Lung (tissue), 12 donors: Measurements from ENCODE around the gene SNX9. TPM values are rescaled to one million over a fixed set of nuclear protein-coding genes. Genes with fewer than 3 reads are reported as not detected.

Source experiments
- ATAC-seq: fragments of 200-7000 bp; cut with Tn5 transposase; one replicate; pipeline ENCODE4 v1.9.1; 2020; ENCODE audit warnings: moderate number of reproducible peaks; ENCODE audit not compliant: insufficient read depth, low FRiP score
- DNase-seq, 3 donors: peaks; one replicate each; pipeline ENCODE4 v3.0.0-alpha.2; 2013 to 2017
- H3K27ac ChIP-seq, 2 donors: one replicate each; pipeline ENCODE4 v1.5.1; 2013; ENCODE audit warnings: mild to moderate bottlenecking in 2 of 2, moderate library complexity in 2 of 2, control low read depth in 1 of 2, inconsistent platforms in 1 of 2, low read depth in 1 of 2, low read length in 1 of 2
- H3K27me3 ChIP-seq, 3 donors: one replicate each; pipeline ENCODE4 v1.5.1; 2013; ENCODE audit warnings: low read length in 2 of 3; ENCODE audit not compliant: control insufficient read depth in 3 of 3, insufficient read depth in 3 of 3
- H3K36me3 ChIP-seq, 4 donors: one replicate each; pipeline ENCODE4 v1.5.1; 2013; ENCODE audit warnings: low read length in 4 of 4, mild to moderate bottlenecking in 1 of 4, moderate library complexity in 1 of 4; ENCODE audit not compliant: control insufficient read depth in 4 of 4, insufficient read depth in 4 of 4
- H3K4me1 ChIP-seq, 5 donors: one replicate each; pipeline ENCODE4 v1.5.1; 2013; ENCODE audit warnings: low read length in 5 of 5, mild to moderate bottlenecking in 2 of 5, moderate library complexity in 1 of 5; ENCODE audit not compliant: control insufficient read depth in 5 of 5, insufficient read depth in 5 of 5
- H3K4me3 ChIP-seq: one replicate; pipeline ENCODE4 v1.5.1; 2013; ENCODE audit warnings: mild to moderate bottlenecking, control low read depth, moderate library complexity
- H3K9ac ChIP-seq, 2 donors: one replicate each; pipeline ENCODE4 v1.5.1; 2013; ENCODE audit warnings: low read length in 2 of 2, control low read depth in 1 of 2; ENCODE audit not compliant: insufficient read depth in 1 of 2
- H3K9me3 ChIP-seq, 4 donors: one replicate each; pipeline ENCODE4 v1.5.1; 2013; ENCODE audit warnings: low read length in 3 of 4, mild to moderate bottlenecking in 1 of 4, moderate library complexity in 1 of 4; ENCODE audit not compliant: control insufficient read depth in 4 of 4, insufficient read depth in 3 of 4
- WGBS, 2 donors: extraction: QIAGEN DNeasy Blood & Tissue Kit; methylation state at CpG; one replicate each; pipeline ENCODE4 v1.1.7; 2013; 5-methylcytosine and 5-hydroxymethylcytosine counted together
- polyA plus RNA-seq, 2 donors: library from polyadenylated mRNA; stranded (reverse); fragments of 200-250 nt; gene quantifications; one replicate each; pipeline ENCODE4 v1.2.1, GENCODE V29; 2013
- total RNA-seq, 2 donors: library from RNA; depleted of rRNA in 1 of 2; stranded (reverse); fragments of >200 nt in 1 of 2; gene quantifications; one replicate each; pipeline ENCODE4 v1.2.1, GENCODE V29; 2014 to 2021
- TF ChIP-seq, protein P1 (sequence below): IDR thresholded peaks from 2 replicates; pipeline ENCODE4 v1.5.1; 2012; ENCODE audit warnings: mild to moderate bottlenecking; ENCODE audit errors: control extremely low read depth, extremely low read depth
- donor health status: control.
- donor health status: control.
- donor health status: Bipolar disorder and iron deficiency.
- donor health status: healthy.
- donor health status: DM: yes; HTN: yes; CAD: no.

Gene SNX9
- total and polyA plus RNA-seq, 4 donors, result 13.8 to 35.0 (median 23.8) TPM

DNA sequence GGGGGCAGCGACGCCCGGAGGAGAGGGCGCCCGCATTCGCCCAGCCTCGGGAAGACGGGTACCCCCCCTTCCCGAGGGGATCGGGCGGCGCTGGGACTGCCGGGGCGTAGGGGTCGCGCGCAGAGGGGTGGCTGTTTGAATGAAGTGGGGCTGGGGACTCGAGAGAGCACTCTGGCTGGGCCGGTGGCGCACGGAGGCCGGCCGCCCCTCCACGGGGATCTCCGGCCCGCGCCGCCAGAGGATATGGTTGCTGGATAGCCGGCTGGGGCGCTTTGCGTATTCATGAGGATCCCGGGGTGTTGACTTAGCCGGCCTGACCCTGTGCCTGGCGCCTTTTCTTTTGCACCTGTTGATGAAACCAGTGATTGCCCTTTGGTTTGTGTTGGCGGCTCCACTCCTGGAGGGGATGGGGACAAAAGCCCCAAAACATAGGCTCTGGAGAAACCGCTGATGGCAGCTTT is 159.1 kb downstream of the SNX9 start:
- H3K9ac ChIP-seq, result no peak overlapping the region
- H3K27me3 ChIP-seq, result peaks cover 0 to 4% (median 0%) of the 10 kb centered on the region in 3 donors
- peaks cover 0 to 19% (median 7%) of the 10 kb centered on the region in 5 donors for H3K4me1 ChIP-seq
- H3K27ac ChIP-seq, result peak overlapping the region; percentile 58 to 93
- TF ChIP-seq, protein P1, sequence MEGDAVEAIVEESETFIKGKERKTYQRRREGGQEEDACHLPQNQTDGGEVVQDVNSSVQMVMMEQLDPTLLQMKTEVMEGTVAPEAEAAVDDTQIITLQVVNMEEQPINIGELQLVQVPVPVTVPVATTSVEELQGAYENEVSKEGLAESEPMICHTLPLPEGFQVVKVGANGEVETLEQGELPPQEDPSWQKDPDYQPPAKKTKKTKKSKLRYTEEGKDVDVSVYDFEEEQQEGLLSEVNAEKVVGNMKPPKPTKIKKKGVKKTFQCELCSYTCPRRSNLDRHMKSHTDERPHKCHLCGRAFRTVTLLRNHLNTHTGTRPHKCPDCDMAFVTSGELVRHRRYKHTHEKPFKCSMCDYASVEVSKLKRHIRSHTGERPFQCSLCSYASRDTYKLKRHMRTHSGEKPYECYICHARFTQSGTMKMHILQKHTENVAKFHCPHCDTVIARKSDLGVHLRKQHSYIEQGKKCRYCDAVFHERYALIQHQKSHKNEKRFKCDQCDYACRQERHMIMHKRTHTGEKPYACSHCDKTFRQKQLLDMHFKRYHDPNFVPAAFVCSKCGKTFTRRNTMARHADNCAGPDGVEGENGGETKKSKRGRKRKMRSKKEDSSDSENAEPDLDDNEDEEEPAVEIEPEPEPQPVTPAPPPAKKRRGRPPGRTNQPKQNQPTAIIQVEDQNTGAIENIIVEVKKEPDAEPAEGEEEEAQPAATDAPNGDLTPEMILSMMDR, result no peak
- peak overlapping the region; percentile 68 for H3K4me3 ChIP-seq
- H3K9me3 ChIP-seq, result peaks cover 0 to 3% (median 0%) of the 10 kb centered on the region in 4 donors
- DNase-seq (peak; percentile 41 to 50 (median 49)), ATAC-seq (peak; percentile 1)
- H3K36me3 ChIP-seq, result no peaks in the 10 kb centered on the region
- 1% methylated on average over 32 to 36 of the region's 36 CpGs for WGBS, 2 donors

DNA sequence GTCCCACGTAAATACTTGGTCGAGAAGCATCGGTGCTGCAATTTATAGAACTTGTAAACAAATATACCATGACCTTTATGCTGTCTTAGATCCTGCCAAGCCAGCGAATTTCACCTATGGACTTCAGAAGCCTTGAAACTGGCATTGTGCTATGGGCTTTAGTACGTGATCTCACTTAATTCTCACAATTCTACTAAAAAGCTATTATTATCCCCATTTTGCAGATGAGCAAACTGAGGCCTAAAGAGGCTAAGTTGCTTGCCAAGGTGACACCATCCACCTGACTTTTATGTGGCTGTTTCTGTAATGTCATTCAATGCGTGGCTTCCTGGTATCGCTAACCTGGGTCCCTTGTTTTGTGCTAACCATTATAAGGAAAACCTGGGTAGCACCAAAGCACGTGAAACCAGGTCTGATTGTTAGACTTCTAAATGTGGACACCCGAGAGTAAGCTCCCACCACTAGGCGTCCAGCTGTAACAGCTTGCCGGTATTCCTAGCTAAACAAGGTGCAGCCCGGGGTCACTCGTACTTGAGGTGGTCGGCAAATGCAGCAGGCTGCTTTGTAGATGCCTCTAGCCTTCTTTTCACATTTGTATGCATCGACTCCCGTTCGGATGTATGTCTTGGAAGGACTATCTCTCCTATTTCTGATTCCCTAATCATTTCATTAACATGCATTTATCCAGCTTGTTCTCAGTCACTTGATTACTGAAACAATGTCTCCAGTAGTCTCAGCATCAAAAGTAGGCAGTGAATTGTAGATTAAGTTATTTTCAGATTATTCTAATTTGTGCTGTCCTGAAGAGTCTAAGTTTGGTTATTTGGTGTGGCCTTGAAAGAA is 159.7 kb downstream of the SNX9 start:
- peak in 1 of 3 donors; percentile 19 for DNase-seq
- H3K9me3 ChIP-seq, result no peaks in the 10 kb centered on the region
- no peak for ATAC-seq
- no peak overlapping the region for H3K9ac ChIP-seq
- 67 to 71% methylated on average over 17 of the region's 17 CpGs for WGBS, 2 donors
- peak overlapping the region in 1 of 2 donors; percentile 93 for H3K27ac ChIP-seq
- TF ChIP-seq, protein P1, result no peak
- H3K36me3 ChIP-seq, result no peaks in the 10 kb centered on the region
- H3K4me3 ChIP-seq, result peak overlapping the region; percentile 68
- H3K27me3 ChIP-seq, result peaks cover 0 to 4% (median 0%) of the 10 kb centered on the region in 3 donors
- H3K4me1 ChIP-seq, result peaks cover 0 to 19% (median 7%) of the 10 kb centered on the region in 5 donors

DNA sequence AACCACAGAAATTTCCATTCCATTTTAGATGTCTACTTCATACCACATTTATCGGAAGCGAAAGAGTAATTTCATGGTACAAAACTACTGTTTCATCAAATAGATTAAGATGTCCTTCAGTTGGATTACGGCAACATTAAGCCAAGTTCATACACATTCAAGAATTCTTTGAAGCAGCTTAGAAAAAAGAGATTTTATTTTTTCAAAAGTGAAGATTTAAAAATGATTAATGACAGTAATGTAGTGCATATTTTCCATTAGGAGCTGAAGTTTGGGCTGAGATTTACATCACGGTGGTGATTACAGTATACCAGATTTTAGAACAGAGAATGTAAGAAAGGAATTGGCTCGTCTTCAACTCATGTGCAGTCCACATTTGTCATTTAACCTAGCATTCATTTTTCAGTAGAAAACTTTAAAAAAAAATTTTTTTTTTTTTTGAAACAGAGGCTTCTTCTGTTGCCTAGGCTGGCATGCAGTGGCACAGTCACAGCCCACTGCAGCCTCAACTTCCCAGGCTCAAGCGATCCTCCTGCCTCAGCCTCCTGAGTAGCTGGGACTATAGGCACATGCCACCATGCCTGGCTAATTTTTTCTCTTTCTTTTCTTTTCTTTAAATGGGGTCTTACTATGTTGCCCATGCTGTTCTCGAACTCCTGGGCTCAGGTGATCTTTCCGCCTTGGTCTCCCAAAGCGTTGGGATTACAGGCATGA is 160.5 kb downstream of the SNX9 start:
- Histone ChIP-seq H3K9me3 (no peaks in the 10 kb centered on the region), H3K36me3 (no peaks in the 10 kb centered on the region), H3K9ac (no peak overlapping the region), H3K4me3 (no peak overlapping the region), H3K27me3 (peaks cover 0 to 4% (median 0%) of the 10 kb centered on the region in 3 donors), H3K27ac (no peak overlapping the region), H3K4me1 (peaks cover 0 to 19% (median 7%) of the 10 kb centered on the region in 5 donors)
- DNase-seq (no peak), ATAC-seq (no peak)
- TF ChIP-seq, protein P1, result no peak
- 89 to 92% methylated on average over 9 of the region's 9 CpGs for WGBS, 2 donors
